Prostate gland (tissue), 2 donors: Measurements from ENCODE around the gene SLC45A2.
"Not testable (repeated sequence)": the region's sequence is repeated elsewhere in the genome, so short reads cannot be mapped to it uniquely, and the experiment has no call there.

ENCODE experiments used
- POLR2A ChIP-seq: fragments of 450-650 bp; IDR thresholded peaks from one replicate; pipeline ENCODE4 v1.6.1; 2016; ENCODE audit warnings: antibody characterized with exemption, mild to moderate bottlenecking
- POLR2AphosphoS5 ChIP-seq: sonication (generic); formaldehyde crosslinking; IDR thresholded peaks from one replicate; pipeline ENCODE4 v1.6.1; 2017; ENCODE audit warnings: antibody characterized with exemption
- TF ChIP-seq, protein P1 (sequence below), 4 experiments: fragments of 200-600 bp in 2 of 4; fragments of 450-650 bp in 2 of 4; sonication (generic) in 2 of 4; IDR thresholded peaks; 1 replicate in 3 of 4; 2 replicates in 1 of 4; pipeline ENCODE4 v1.5.1; 2016 to 2019; ENCODE audit warnings: antibody characterized with exemption in 4 of 4, mild to moderate bottlenecking in 2 of 4, moderate library complexity in 2 of 4

DNA sequence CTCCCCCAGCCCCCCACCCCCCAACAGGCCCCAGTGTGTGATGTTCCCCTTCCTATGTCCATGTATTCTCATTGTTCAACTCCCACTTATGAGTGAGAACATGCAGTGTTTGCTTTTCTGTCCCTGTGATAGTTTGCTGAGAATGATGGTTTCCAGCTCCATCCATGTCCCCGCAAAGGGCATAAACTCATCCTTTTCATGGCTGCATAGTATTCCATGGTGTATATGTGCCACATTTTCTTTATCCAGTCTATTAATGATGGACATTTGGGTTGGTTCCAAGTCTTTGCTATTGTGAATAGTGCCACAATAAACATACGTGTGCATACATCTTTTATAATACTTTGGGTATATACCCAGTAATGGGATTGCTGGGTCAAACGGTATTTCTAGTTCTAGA lies 69.6 kb downstream of the SLC45A2 start:
- TF ChIP-seq, protein P1, sequence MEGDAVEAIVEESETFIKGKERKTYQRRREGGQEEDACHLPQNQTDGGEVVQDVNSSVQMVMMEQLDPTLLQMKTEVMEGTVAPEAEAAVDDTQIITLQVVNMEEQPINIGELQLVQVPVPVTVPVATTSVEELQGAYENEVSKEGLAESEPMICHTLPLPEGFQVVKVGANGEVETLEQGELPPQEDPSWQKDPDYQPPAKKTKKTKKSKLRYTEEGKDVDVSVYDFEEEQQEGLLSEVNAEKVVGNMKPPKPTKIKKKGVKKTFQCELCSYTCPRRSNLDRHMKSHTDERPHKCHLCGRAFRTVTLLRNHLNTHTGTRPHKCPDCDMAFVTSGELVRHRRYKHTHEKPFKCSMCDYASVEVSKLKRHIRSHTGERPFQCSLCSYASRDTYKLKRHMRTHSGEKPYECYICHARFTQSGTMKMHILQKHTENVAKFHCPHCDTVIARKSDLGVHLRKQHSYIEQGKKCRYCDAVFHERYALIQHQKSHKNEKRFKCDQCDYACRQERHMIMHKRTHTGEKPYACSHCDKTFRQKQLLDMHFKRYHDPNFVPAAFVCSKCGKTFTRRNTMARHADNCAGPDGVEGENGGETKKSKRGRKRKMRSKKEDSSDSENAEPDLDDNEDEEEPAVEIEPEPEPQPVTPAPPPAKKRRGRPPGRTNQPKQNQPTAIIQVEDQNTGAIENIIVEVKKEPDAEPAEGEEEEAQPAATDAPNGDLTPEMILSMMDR (IDR thresholded peaks at IDR 0.05) = not testable (repeated sequence)
- TF ChIP-seq POLR2AphosphoS5, POLR2A: not testable (repeated sequence)
